Measurements from ENCODE around the gene MAD1L1.
"Not testable (repeated sequence)": the region's sequence is repeated elsewhere in the genome, so short reads cannot be mapped to it uniquely, and the experiment has no call there.

The MAD1L1 gene

GRCh38 chr7:1841286-1842021 lies 391.3 kb downstream of the MAD1L1 start:
- not testable (repeated sequence) for DNase-seq

- not testable (repeated sequence) for DNase-seq
Observed at GRCh38 chr7:1840744-1841143, 392.0 kb downstream of the MAD1L1 start.

GRCh38 chr7:1839701-1840100 lies 393.0 kb downstream of the MAD1L1 start:
- DNase-seq = no peak

GRCh38 chr7:1838911-1839531 lies 393.7 kb downstream of the MAD1L1 start:
- not testable (repeated sequence) for DNase-seq

- DNase-seq = not testable (repeated sequence)
Observed at GRCh38 chr7:1838544-1838872, 394.2 kb downstream of the MAD1L1 start.

GRCh38 chr7:1837696-1838543 lies 394.8 kb downstream of the MAD1L1 start:
- DNase-seq = not testable (repeated sequence)

GRCh38 chr7:1831933-1832535 lies 400.7 kb downstream of the MAD1L1 start:
- not testable (repeated sequence) for DNase-seq

GRCh38 chr7:1831471-1831870 lies 401.3 kb downstream of the MAD1L1 start:
- DNase-seq = not testable (repeated sequence)

- DNase-seq = not testable (repeated sequence)
Observed at GRCh38 chr7:1829668-1830067, 403.1 kb downstream of the MAD1L1 start.

- no peak for DNase-seq
Observed at GRCh38 chr7:1829111-1829510, 403.6 kb downstream of the MAD1L1 start.

GRCh38 chr7:1828170-1828569 lies 404.6 kb downstream of the MAD1L1 start:
- not testable (repeated sequence) for DNase-seq

GRCh38 chr7:1827521-1827981 lies 405.2 kb downstream of the MAD1L1 start:
- not testable (repeated sequence) for DNase-seq

GRCh38 chr7:1826931-1827330 lies 405.8 kb downstream of the MAD1L1 start:
- DNase-seq = not testable (repeated sequence)

- DNase-seq = no peak
Observed at GRCh38 chr7:1825897-1826741, 406.6 kb downstream of the MAD1L1 start.

- not testable (repeated sequence) for DNase-seq
Observed at GRCh38 chr7:1825647-1825896, 407.2 kb downstream of the MAD1L1 start.

GRCh38 chr7:1824882-1825646 lies 407.7 kb downstream of the MAD1L1 start:
- DNase-seq = not testable (repeated sequence)

- not testable (repeated sequence) for DNase-seq
Observed at GRCh38 chr7:1824151-1824881, 408.4 kb downstream of the MAD1L1 start.

GRCh38 chr7:1823376-1824150 lies 409.2 kb downstream of the MAD1L1 start:
- no peak for DNase-seq

GRCh38 chr7:1819259-1819841 lies 413.4 kb downstream of the MAD1L1 start:
- DNase-seq = peak in 1 of 2 donors; percentile 17
